ENCODE data around the gene GRID2IP. TPM values are rescaled to one million over a fixed set of nuclear protein-coding genes. Genes with fewer than 3 reads are reported as not detected.
"Not testable (repeated sequence)": the region's sequence is repeated elsewhere in the genome, so short reads cannot be mapped to it uniquely, and the experiment has no call there.

GRID2IP gene
- total RNA-seq = under 1 TPM; 0.14 to 0.26 TPM

DNA sequence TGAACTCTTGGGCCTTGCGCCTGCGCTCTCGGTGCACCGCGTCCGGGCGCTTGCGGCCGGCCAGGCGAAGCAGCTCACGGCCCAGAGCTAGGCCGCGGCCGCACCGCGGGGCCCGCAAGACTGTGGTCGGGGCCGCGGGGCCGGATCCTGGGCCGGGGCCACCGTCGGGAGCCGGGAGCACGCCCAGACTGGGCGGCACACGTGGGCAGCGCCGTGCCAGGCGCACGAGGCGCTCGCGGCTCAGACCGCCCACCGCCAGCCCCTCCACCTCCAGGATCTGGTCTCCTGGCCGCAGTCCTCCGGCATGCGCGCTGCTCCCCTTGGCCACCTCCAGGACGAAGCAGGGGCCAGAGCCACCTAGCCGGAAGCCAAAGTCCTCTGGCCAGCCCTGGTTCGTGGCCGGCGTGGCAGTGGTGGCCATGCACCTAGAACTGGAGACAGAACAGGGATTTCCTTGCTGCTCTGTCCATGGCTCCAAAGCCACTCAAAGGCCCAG, at the start of gene GRID2IP:
Gene GRID2IP (minus strand): TSS at position 446 of the 496 bp plus-strand sequence. CDS start 25 bp downstream, at position 421.
- H3K9me3 Mint-ChIP-seq (ENCODE audit: low read depth) = no peaks in the 10 kb centered on the region
- H3K27ac Mint-ChIP-seq = no peak within 1 kb of the TSS
- no peak within 1 kb of the TSS for H3K4me3 Mint-ChIP-seq
- H3K4me1 Mint-ChIP-seq = peaks cover 6% of the 10 kb centered on the region
- no peaks in the 10 kb centered on the region for H3K36me3 Mint-ChIP-seq
- H3K27me3 Mint-ChIP-seq = no peaks in the 10 kb centered on the region
- no peak for DNase-seq
- CTCF ChIA-PET = no interaction called here
- no peak for ATAC-seq

DNA sequence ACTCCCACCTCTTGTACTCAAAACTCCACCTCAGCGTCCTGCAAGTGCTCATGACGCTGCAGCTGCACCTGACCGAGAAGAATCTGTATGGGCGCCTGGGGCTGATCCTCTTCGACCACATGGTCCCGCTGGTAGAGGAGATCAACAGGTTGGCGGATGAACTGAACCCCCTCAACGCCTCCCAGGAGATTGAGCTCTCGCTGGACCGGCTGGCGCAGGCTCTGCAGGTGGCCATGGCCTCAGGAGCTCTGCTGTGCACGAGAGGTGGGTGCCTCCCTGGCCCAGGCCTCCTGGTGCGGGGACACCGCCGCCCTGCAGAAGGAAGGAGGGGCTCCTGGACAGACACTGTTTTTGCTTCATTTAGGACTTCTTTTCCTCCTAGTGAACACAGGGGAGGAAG, 48.8 kb upstream of the GRID2IP start:
- H3K4me3 Mint-ChIP-seq = no peak overlapping the region
- no peaks in the 10 kb centered on the region for H3K9me3 Mint-ChIP-seq (ENCODE audit: low read depth)
- CTCF ChIA-PET = interaction anchor here (1.3 to 2.1 kb wide), 3 partner anchors 10 to 22 kb away, joined by 3 to 14 read pairs (median 6); partner anchors contain the start of genes INTS15 and ZDHHC4
- no peaks in the 10 kb centered on the region for H3K27me3 Mint-ChIP-seq
- H3K36me3 Mint-ChIP-seq = peaks cover 32% of the 10 kb centered on the region
- DNase-seq (no peak), ATAC-seq (no peak)
- H3K4me1 Mint-ChIP-seq = no peaks in the 10 kb centered on the region
- no peak overlapping the region for H3K27ac Mint-ChIP-seq

- DNase-seq = no peak
- no peaks in the 10 kb centered on the region for H3K27me3 Mint-ChIP-seq
- peaks cover 31% of the 10 kb centered on the region for H3K36me3 Mint-ChIP-seq
- H3K4me3 Mint-ChIP-seq = peak overlapping the region; percentile 86
- CTCF ChIA-PET = interaction anchor here (0.7 to 5.8 kb wide), 15 partner anchors 10 to 267 kb away, joined by 3 to 60 read pairs (median 5); partner anchors contain the start of gene ZDHHC4
- ATAC-seq = no peak
- H3K9me3 Mint-ChIP-seq (ENCODE audit: low read depth) = no peaks in the 10 kb centered on the region
- peaks cover 26% of the 10 kb centered on the region for H3K4me1 Mint-ChIP-seq
- peak overlapping the region; percentile 80 for H3K27ac Mint-ChIP-seq
Observed at GRCh38 chr7:6590645-6591110, 39.4 kb upstream of the GRID2IP start.

GRCh38 chr7:6589829-6590644, 38.8 kb upstream of the GRID2IP start, which contains the start of gene INTS15:
TSS of gene INTS15 (plus strand) at chr7:6590021. CDS start at chr7:6590284, 263 bp downstream.
- Mint-ChIP-seq H3K9me3 (ENCODE audit: low read depth) (no peaks in the 10 kb centered on the region), H3K36me3 (peaks cover 31% of the 10 kb centered on the region), H3K27ac (peak within 1 kb of the TSS; percentile 80), H3K4me3 (peak within 1 kb of the TSS; percentile 86), H3K4me1 (peaks cover 26% of the 10 kb centered on the region), H3K27me3 (no peaks in the 10 kb centered on the region)
- DNase-seq (peak; percentile 83), ATAC-seq (peak; percentile 92)
- CTCF ChIA-PET = interaction anchor here (0.7 to 5.8 kb wide), 17 partner anchors 9 to 268 kb away, joined by 3 to 60 read pairs (median 4); partner anchors contain the start of gene ZDHHC4

- H3K27ac Mint-ChIP-seq = peak overlapping the region; percentile 69
- ATAC-seq (no peak), DNase-seq (no peak)
- CTCF ChIA-PET = interaction anchor here (1.2 to 5.8 kb wide), 12 partner anchors 8 to 268 kb away, joined by 3 to 60 read pairs (median 6); partner anchors contain the start of gene ZDHHC4
- peaks cover 25% of the 10 kb centered on the region for H3K4me1 Mint-ChIP-seq
- H3K9me3 Mint-ChIP-seq (ENCODE audit: low read depth) = no peaks in the 10 kb centered on the region
- H3K27me3 Mint-ChIP-seq = no peaks in the 10 kb centered on the region
- peak overlapping the region; percentile 50 for H3K4me3 Mint-ChIP-seq
- peaks cover 35% of the 10 kb centered on the region for H3K36me3 Mint-ChIP-seq
Observed at GRCh38 chr7:6589151-6589828, 38.0 kb upstream of the GRID2IP start.

DNA sequence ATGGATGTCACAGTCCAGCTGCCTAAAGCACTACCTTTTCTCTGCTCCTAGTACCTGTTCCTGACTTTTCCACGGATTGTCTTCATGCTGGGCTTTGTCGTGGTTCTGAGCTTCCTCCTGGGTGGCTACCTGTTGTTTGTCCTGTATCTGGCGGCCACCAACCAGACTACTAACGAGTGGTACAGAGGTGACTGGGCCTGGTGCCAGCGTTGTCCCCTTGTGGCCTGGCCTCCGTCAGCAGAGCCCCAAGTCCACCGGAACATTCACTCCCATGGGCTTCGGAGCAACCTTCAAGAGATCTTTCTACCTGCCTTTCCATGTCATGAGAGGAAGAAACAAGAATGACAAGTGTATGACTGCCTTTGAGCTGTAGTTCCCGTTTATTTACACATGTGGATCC, 37.3 kb upstream of the GRID2IP start:
- H3K27ac Mint-ChIP-seq = peak overlapping the region; percentile 52
- peak overlapping the region; percentile 50 for H3K4me3 Mint-ChIP-seq
- no peaks in the 10 kb centered on the region for H3K9me3 Mint-ChIP-seq (ENCODE audit: low read depth)
- no peaks in the 10 kb centered on the region for H3K27me3 Mint-ChIP-seq
- peaks cover 32% of the 10 kb centered on the region for H3K36me3 Mint-ChIP-seq
- H3K4me1 Mint-ChIP-seq = peaks cover 24% of the 10 kb centered on the region
- DNase-seq = no peak
- ATAC-seq = no peak
- CTCF ChIA-PET = interaction anchor here (1.2 to 5.8 kb wide), 2 partner anchors 13 to 17 kb away, joined by 3 to 60 read pairs; partner anchors contain the start of gene ZDHHC4

DNA sequence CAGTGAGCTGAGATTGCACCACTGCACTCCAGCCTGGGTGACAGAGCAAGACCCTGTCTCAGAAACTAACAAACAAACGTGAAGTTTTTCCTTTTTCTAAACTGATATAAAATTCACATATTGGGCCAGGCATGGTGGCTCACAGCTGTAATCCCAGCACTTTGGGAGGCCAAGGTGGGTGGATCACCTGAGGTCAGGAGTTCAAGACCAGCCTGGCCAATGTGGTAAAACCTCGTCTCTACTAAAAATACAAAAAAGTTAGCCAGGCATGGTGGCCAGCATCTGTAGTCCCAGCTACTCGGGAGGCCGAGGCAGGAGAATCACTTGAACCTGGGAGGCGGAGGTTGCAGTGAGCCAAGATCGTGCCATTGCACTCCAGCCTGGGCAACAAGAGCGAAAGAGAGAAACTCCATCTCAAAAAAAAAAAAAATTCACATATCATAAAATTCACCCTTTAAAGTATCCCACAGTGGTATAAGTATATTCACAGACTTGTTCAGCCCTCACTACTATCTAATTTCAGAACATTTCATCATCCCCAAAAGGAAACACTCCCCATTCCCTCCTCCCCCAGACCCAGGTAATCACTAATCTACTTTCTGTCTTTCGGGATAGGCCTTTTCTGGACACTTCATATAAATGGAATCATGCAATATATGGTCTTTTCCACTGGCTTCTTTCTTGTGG, 34.6 kb upstream of the GRID2IP start:
- Mint-ChIP-seq H3K4me1 (peaks cover 25% of the 10 kb centered on the region), H3K36me3 (peaks cover 38% of the 10 kb centered on the region)
- H3K27me3 Mint-ChIP-seq; ATAC-seq; DNase-seq; H3K4me3 Mint-ChIP-seq; H3K9me3 Mint-ChIP-seq (ENCODE audit: low read depth); H3K27ac Mint-ChIP-seq; CTCF ChIA-PET: not testable (repeated sequence)

DNA sequence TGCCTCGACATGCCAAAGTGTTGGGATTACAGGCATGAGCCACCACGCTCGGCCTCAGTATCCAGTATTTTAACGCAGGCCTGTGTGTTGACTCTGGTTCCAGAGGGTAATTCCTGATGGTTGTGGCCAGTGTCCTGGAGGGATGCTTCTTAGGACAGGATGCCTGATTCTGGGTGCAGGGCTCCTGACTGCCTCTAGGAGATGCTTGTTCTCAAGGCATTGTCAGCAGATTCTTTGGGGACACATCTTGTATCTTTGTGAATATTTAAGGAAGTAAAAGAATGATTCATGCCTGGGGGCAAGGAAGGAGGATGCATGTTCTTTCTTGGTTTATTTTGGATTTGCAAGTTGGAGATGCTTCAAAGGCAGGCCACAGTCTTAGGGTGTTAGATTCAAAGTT, 28.2 kb upstream of the GRID2IP start:
- no peak for ATAC-seq
- H3K36me3 Mint-ChIP-seq = peaks cover 25% of the 10 kb centered on the region
- no peak overlapping the region for H3K27ac Mint-ChIP-seq
- no peaks in the 10 kb centered on the region for H3K27me3 Mint-ChIP-seq
- no peaks in the 10 kb centered on the region for H3K9me3 Mint-ChIP-seq (ENCODE audit: low read depth)
- CTCF ChIA-PET = interaction anchor here (3.0 kb wide), 1 partner anchor 11 kb away, joined by 10 read pairs; the partner anchor contains the start of gene INTS15
- peaks cover 34% of the 10 kb centered on the region for H3K4me1 Mint-ChIP-seq
- H3K4me3 Mint-ChIP-seq = peak overlapping the region; percentile 0
- no peak for DNase-seq

DNA sequence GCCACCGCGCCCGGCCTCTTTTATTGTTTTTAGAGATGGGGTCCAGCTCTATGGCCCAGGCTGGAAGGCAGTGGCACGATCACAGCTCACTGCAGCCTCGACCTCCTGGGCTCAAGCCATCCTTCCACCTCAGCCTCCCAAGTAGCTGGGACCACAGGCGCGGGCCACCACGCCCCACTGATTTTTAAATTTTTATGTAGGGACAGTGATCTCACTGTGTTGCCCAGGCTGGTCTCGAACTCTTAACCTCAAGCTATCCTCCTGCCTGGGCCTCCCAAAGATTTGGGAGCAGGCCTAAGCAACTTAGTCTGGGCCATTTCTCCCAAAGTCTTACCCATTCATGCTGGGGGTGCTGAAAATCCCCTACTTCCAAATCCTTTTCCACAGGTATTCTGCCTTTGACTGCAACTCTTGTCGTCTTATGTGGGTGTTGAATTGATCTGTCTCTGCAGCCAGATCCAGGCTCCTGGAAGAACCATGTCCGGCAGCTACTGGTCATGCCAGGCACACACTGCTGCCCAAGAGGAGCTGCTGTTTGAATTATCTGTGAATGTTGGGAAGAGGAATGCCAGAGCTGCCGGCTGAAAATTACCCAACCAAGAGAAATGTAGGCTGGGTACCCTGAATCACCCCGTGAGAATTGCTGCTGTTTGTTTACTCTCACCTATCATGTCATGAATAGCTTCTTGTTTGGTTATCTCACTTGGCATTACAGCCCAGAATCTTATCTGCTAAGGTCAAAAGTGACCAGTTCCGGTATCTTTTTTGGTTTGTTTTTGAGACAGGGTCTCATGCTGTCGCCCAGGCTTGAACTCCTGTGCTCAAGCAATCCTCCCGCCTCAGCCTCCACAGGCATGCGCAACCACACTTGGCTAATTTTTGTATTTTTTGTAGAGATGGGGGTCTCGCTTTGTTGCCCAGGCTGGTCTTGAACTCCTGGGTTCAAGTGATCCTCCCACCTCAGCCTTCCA, 27.1 kb upstream of the GRID2IP start:
- Mint-ChIP-seq H3K36me3 (peaks cover 23% of the 10 kb centered on the region), H3K27ac (peak overlapping the region; percentile 89), H3K4me3 (peak overlapping the region; percentile 80), H3K27me3 (no peaks in the 10 kb centered on the region), H3K4me1 (peaks cover 34% of the 10 kb centered on the region), H3K9me3 (ENCODE audit: low read depth) (no peaks in the 10 kb centered on the region)
- ATAC-seq (no peak), DNase-seq (no peak)
- CTCF ChIA-PET = interaction anchor here (0.9 to 6.2 kb wide), 3 partner anchors 12 to 22 kb away, joined by 4 to 60 read pairs (median 6); partner anchors contain the start of gene INTS15

- CTCF ChIA-PET = interaction anchor here (0.6 to 6.2 kb wide), 4 partner anchors 13 to 46 kb away, joined by 3 to 60 read pairs (median 5); partner anchors contain the start of gene INTS15
- H3K36me3 Mint-ChIP-seq = peaks cover 21% of the 10 kb centered on the region
- DNase-seq = peak; percentile 92
Observed at GRCh38 chr7:6577369-6578113, 26.3 kb upstream of the GRID2IP start, which contains the start of gene ZDHHC4. TSS of gene ZDHHC4 (plus strand) at chr7:6577454. CDS start at chr7:6580562, 3,108 bp downstream.

DNA sequence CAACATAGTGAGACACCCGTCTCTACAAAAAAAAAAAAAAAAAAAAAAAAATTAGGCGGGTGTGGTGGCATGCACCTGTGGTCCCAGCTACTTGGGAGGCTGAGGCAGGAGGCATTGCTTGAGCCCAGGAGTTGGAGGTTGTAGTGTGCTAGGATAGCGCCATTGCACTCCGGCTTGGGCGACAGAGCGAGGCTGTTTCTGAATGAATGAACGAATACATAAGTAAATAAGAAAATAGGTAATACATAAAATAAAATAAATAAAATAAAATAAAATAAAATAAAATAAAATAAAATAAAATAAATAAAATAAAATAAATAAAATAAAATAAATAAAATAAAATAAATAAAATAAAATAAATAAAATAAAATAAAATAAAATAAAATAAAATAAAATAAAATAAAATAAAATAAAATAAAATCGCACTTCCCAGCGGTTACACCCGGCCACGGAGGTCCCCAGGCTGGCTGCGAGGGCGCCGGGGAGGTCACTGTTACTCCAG, 25.7 kb upstream of the GRID2IP start:
- peak overlapping the region; percentile 66 for H3K27ac Mint-ChIP-seq
- CTCF ChIA-PET = interaction anchor here (0.6 to 6.2 kb wide), 6 partner anchors 13 to 129 kb away, joined by 3 to 60 read pairs (median 5); partner anchors contain the start of genes DAGLB and INTS15
- peaks cover 17% of the 10 kb centered on the region for H3K36me3 Mint-ChIP-seq
- DNase-seq; H3K27me3 Mint-ChIP-seq; ATAC-seq; H3K9me3 Mint-ChIP-seq (ENCODE audit: low read depth): not testable (repeated sequence)
- H3K4me1 Mint-ChIP-seq = peaks cover 28% of the 10 kb centered on the region
- peak overlapping the region; percentile 80 for H3K4me3 Mint-ChIP-seq

More at GRCh38 chr7:6577369-6578113, 26.3 kb upstream of the GRID2IP start, which contains the start of gene ZDHHC4:
- ATAC-seq = peak; percentile 97
- no peaks in the 10 kb centered on the region for H3K27me3 Mint-ChIP-seq
- H3K27ac Mint-ChIP-seq = peak within 1 kb of the TSS; percentile 89
- H3K4me1 Mint-ChIP-seq = peaks cover 34% of the 10 kb centered on the region
- H3K9me3 Mint-ChIP-seq (ENCODE audit: low read depth) = no peaks in the 10 kb centered on the region
- H3K4me3 Mint-ChIP-seq = peak within 1 kb of the TSS; percentile 80
